HCT116 (cell line): Measurements from ENCODE around the gene DACH2. TPM values are rescaled to one million over a fixed set of nuclear protein-coding genes. Genes with fewer than 3 reads are reported as not detected.

Experiments used
- ATAC-seq: fragments of 200-7000 bp; cut with Tn5 transposase; 2 replicates; pipeline ENCODE4 v1.9.1; 2020; ENCODE audit warnings: mild to moderate bottlenecking, moderate library complexity
- Bru-seq: library from RNA; stranded (reverse); fragments of 400-500 nt; gene quantifications from one replicate; lab custom pipeline; 2021; lab: Mats Ljungman, UMichigan
- BruChase-seq, 2 experiments: library from RNA; stranded (reverse); fragments of 400-500 nt; gene quantifications; one replicate each; lab custom pipeline; 2021; lab: Mats Ljungman, UMichigan
- BruUV-seq: library from RNA; stranded (reverse); fragments of 400-500 nt; replicated peaks from 2 replicates; lab custom pipeline; 2021; lab: Mats Ljungman, UMichigan
- CTCF ChIA-PET: fragments of 300-600 bp; sonication (Branson Sonifier 250); formaldehyde crosslinking; loops from one replicate; lab custom pipeline; 2021; ENCODE audit warnings: antibody characterized with exemption; lab: Charles Lee
- POLR2A ChIA-PET: fragments of 300-600, 350-600 bp; sonication (Branson Sonifier 250); formaldehyde crosslinking; loops from one replicate; lab custom pipeline; 2021; ENCODE audit warnings: antibody characterized with exemption; lab: Charles Lee
- RAD21 ChIA-PET, 2 experiments: fragments of 300-600 bp; sonication (Branson Sonifier 250); formaldehyde crosslinking; loops; one replicate each; lab custom pipeline; 2023; ENCODE audit warnings: low total read pairs in 2 of 2; ENCODE audit not compliant: uncharacterized antibody in 2 of 2, unreplicated experiment in 2 of 2, low non-redundant PET in 1 of 2; lab: Charles Lee
- DNase-seq: peaks from one replicate; pipeline ENCODE4 v3.0.0-alpha.2; 2010; ENCODE audit warnings: low read depth, low spot score
- H2AFZ ChIP-seq: fragments of 200-600 bp; shearing (Covaris generic), sonication (generic); 2 replicates; pipeline ENCODE4 v1.6.1; 2017; ENCODE audit warnings: low read depth, mixed run types, mixed read lengths, antibody characterized with exemption, low read length; ENCODE audit not compliant: poor library complexity, severe bottlenecking
- H3K27ac ChIP-seq: 2 replicates; pipeline ENCODE4 v1.5.1; 2012; ENCODE audit warnings: low read depth, low read length
- H3K27me3 ChIP-seq: fragments of 200-600 bp; sonication (generic); 2 replicates; pipeline ENCODE4 v1.6.1; 2016; ENCODE audit warnings: mixed run types, low read length, mixed read lengths; ENCODE audit not compliant: insufficient read depth
- H3K36me3 ChIP-seq, 2 experiments: fragments of 200-500 bp in 1 of 2; fragments of 200-600 bp in 1 of 2; sonication (Bioruptor generic) in 1 of 2; sonication (generic) in 1 of 2; 2 replicates each; pipeline versions ENCODE4 v1.5.1 to v1.6.1; 2014 to 2016; ENCODE audit warnings: low read length in 2 of 2, inconsistent platforms in 1 of 2, mixed read lengths in 1 of 2, mixed run types in 1 of 2; ENCODE audit not compliant: insufficient read depth in 2 of 2, control insufficient read depth in 1 of 2
- H3K4me1 ChIP-seq, 2 experiments: fragments of 200-600 bp in 1 of 2; sonication (generic) in 1 of 2; 2 replicates each; pipeline versions ENCODE4 v1.5.1 to v1.6.1; 2012 to 2017; ENCODE audit warnings: low read length in 2 of 2, inconsistent platforms in 1 of 2, mild to moderate bottlenecking in 1 of 2, mixed read lengths in 1 of 2, mixed run types in 1 of 2, moderate library complexity in 1 of 2; ENCODE audit not compliant: insufficient read depth in 2 of 2, control insufficient read depth in 1 of 2
- H3K4me2 ChIP-seq: fragments of 200-600 bp; sonication (generic); 2 replicates; pipeline ENCODE4 v1.6.1; 2017; ENCODE audit warnings: mixed run types, low read length, mixed read lengths
- H3K4me3 ChIP-seq, 2 experiments: fragments of 200-600 bp in 1 of 2; sonication (generic) in 1 of 2; replicated peaks in 1 of 2; 2 replicates each; pipeline ENCODE4 v1.5.1; 2011 to 2016; ENCODE audit warnings: low read length in 2 of 2, control low read depth in 1 of 2, low read depth in 1 of 2, mild to moderate bottlenecking in 1 of 2, mixed read lengths in 1 of 2, mixed run types in 1 of 2
- H3K79me2 ChIP-seq: fragments of 200-600 bp; sonication (generic); 2 replicates; pipeline ENCODE4 v1.6.1; 2017; ENCODE audit warnings: mild to moderate bottlenecking, mixed run types, low read length, moderate library complexity, mixed read lengths; ENCODE audit not compliant: insufficient read depth
- H3K9ac ChIP-seq: fragments of 200-600 bp; sonication (generic); 2 replicates; pipeline ENCODE4 v1.6.1; 2016; ENCODE audit warnings: low read length, mixed read lengths
- H3K9me2 ChIP-seq: fragments of 200-600 bp; sonication (generic), shearing (Covaris generic); 2 replicates; pipeline ENCODE4 v1.6.1; 2017; ENCODE audit warnings: mixed run types, mild to moderate bottlenecking, moderate library complexity; ENCODE audit not compliant: insufficient read depth
- H3K9me3 ChIP-seq, 2 experiments: fragments of 200-500 bp in 1 of 2; fragments of 200-600 bp in 1 of 2; sonication (Bioruptor generic) in 1 of 2; sonication (generic) in 1 of 2; 2 replicates each; pipeline ENCODE4 v1.6.1; 2014 to 2017; ENCODE audit warnings: low read length in 2 of 2, mixed read lengths in 2 of 2, inconsistent platforms in 1 of 2, low read depth in 1 of 2, mild to moderate bottlenecking in 1 of 2, mixed run types in 1 of 2, moderate library complexity in 1 of 2; ENCODE audit not compliant: control insufficient read depth in 1 of 2, insufficient read depth in 1 of 2
- H4K20me1 ChIP-seq: fragments of 200-600 bp; sonication (generic), shearing (Covaris generic); 2 replicates; pipeline ENCODE4 v1.6.1; 2017; ENCODE audit warnings: mixed run types, mild to moderate bottlenecking, moderate library complexity; ENCODE audit not compliant: insufficient read depth
- CBX3 ChIP-seq: IDR thresholded peaks from 2 replicates; pipeline ENCODE4 v1.6.1; 2012; ENCODE audit warnings: low read depth
- CEBPB ChIP-seq: IDR thresholded peaks from 2 replicates; pipeline ENCODE4 v1.6.1; 2012; ENCODE audit warnings: low read depth
- ELF1 ChIP-seq: IDR thresholded peaks from 2 replicates; pipeline ENCODE4 v1.6.1; 2012; ENCODE audit warnings: low read depth, borderline replicate concordance
- POLR2A ChIP-seq: IDR thresholded peaks from 2 replicates; pipeline ENCODE4 v1.7.0; 2011; ENCODE audit warnings: borderline replicate concordance; ENCODE audit not compliant: insufficient read depth, insufficient read length; ENCODE audit errors: extremely low read depth
- POLR2AphosphoS5 ChIP-seq: IDR thresholded peaks from 2 replicates; pipeline ENCODE4 v1.6.1; 2011; ENCODE audit warnings: mild to moderate bottlenecking, low read depth, low read length, moderate library complexity
- RAD21 ChIP-seq: IDR thresholded peaks from 2 replicates; pipeline ENCODE4 v1.6.1; 2012; ENCODE audit warnings: low read depth, mild to moderate bottlenecking
- SIN3A ChIP-seq: IDR thresholded peaks from 2 replicates; pipeline ENCODE4 v1.6.1; 2012; ENCODE audit warnings: low read depth
- SP1 ChIP-seq: IDR thresholded peaks from 2 replicates; pipeline ENCODE4 v1.6.1; 2012; ENCODE audit warnings: low read depth
- TCF7L2 ChIP-seq: IDR thresholded peaks from 2 replicates; pipeline ENCODE4 v1.7.0; 2011; ENCODE audit warnings: borderline replicate concordance, inconsistent platforms; ENCODE audit not compliant: insufficient read depth, insufficient read length; ENCODE audit errors: extremely low read depth
- YY1 ChIP-seq: IDR thresholded peaks from 2 replicates; pipeline ENCODE4 v1.6.1; 2011; ENCODE audit warnings: low read length, low read depth, moderate library complexity, mild to moderate bottlenecking; ENCODE audit not compliant: insufficient replicate concordance; ENCODE audit errors: extremely low read depth
- intact Hi-C: fragments of 100-400 bp; cut with micrococcal nuclease; formaldehyde crosslinking; loops from 2 replicates; pipeline ENCODE4 v1.10.0; 2022
- long read RNA-seq: library from polyadenylated mRNA; unstranded; transcript quantifications from one replicate; pipeline ENCODE4 v2.0.0, GENCODE V29; 2021; ENCODE audit not compliant: unreplicated experiment
- polyA plus RNA-seq: library from polyadenylated mRNA; unstranded; fragments of >200 nt; gene quantifications from 2 replicates; pipeline ENCODE4 v1.2.1, GENCODE V29; 2012; ENCODE audit warnings: missing spikeins
- total RNA-seq: library from RNA; stranded (reverse); gene quantifications from one replicate; pipeline ENCODE4 v1.2.1, GENCODE V29; 2021; ENCODE audit not compliant: unreplicated experiment
- TF ChIP-seq, protein P1 (sequence below): IDR thresholded peaks from 2 replicates; pipeline ENCODE4 v1.6.1; 2012
- TF ChIP-seq, protein P2 (sequence below): IDR thresholded peaks from 2 replicates; pipeline ENCODE4 v1.6.1; 2012; ENCODE audit warnings: low read depth
- TF ChIP-seq, protein P3 (sequence below), 3 experiments: fragments of 200-600 bp in 1 of 3; sonication (generic) in 1 of 3; IDR thresholded peaks in 2 of 3; conservative IDR thresholded peaks in 1 of 3; 2 replicates each; pipeline ENCODE4 v1.5.1; 2012 to 2017; ENCODE audit warnings: low read depth in 2 of 3, low read length in 2 of 3, antibody characterized with exemption in 1 of 3, borderline replicate concordance in 1 of 3, control low read depth in 1 of 3, mild to moderate bottlenecking in 1 of 3, mixed read lengths in 1 of 3, mixed run types in 1 of 3, moderate library complexity in 1 of 3; ENCODE audit not compliant: insufficient read depth in 1 of 3

The DACH2 gene
- total RNA-seq (not detected), Bru-seq, nascent RNA (percentile 1 among the genes with signal in this experiment), BruChase-seq, experiment 1, labeled RNA remaining after a 6-hour chase (percentile 0 among the genes with signal in this experiment), BruChase-seq, experiment 2, labeled RNA remaining after a 2-hour chase (percentile 1 among the genes with signal in this experiment)
- polyA plus RNA-seq, result not detected in 2 replicates
- long read RNA-seq, result 0 reads

DNA sequence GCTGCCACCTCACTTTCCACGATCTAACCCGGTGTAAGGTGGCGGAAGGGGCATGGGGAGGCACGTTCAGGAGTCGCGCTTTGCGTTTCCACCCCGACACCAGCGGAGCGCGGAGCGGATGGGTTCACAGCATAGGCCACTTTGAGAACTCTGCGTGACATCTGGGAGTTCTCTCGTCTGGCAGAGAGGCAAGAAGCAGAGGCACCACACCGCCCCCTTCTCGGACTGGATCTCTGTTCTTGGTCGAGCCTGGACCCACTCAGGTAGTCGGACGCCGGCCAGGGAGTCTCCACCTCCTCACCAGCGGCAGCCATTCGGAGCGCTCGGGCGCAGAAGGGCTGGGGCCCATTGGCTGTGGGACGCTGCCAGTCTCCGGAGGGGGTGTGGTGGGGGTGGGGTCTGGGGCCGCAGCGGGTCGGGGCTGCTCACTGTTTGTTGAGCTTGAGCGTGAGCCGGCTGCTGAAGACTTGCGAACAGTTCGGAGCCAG, at the start of gene DACH2:
Gene DACH2 (plus strand): TSS at position 428 of the 488 bp plus-strand sequence.
- RAD21 ChIA-PET, result no interaction called here
- no peaks in the 10 kb centered on the region for H3K9me2 ChIP-seq
- H3K36me3 ChIP-seq, result no peaks in the 10 kb centered on the region
- BruUV-seq, result no TSS peak
- TF ChIP-seq POLR2A (no peak), TCF7L2 (no peak), RAD21 (no peak)
- POLR2A ChIA-PET, result no interaction called here
- H3K27ac ChIP-seq, result no peak within 1 kb of the TSS
- CTCF ChIA-PET, result no interaction called here
- H3K9me3 ChIP-seq, result no peaks in the 10 kb centered on the region
- no peak within 1 kb of the TSS for H3K4me3 ChIP-seq
- no peaks in the 10 kb centered on the region for H3K79me2 ChIP-seq
- DNase-seq, result no peak
- no peak within 1 kb of the TSS for H3K4me2 ChIP-seq
- H3K27me3 ChIP-seq, result no peaks in the 10 kb centered on the region
- no peaks in the 10 kb centered on the region for H4K20me1 ChIP-seq
- no peak within 1 kb of the TSS for H2AFZ ChIP-seq
- no peak for ATAC-seq
- H3K4me1 ChIP-seq, result no peaks in the 10 kb centered on the region
- H3K9ac ChIP-seq, result no peak within 1 kb of the TSS
- intact Hi-C loops, result no loop called here

DNA sequence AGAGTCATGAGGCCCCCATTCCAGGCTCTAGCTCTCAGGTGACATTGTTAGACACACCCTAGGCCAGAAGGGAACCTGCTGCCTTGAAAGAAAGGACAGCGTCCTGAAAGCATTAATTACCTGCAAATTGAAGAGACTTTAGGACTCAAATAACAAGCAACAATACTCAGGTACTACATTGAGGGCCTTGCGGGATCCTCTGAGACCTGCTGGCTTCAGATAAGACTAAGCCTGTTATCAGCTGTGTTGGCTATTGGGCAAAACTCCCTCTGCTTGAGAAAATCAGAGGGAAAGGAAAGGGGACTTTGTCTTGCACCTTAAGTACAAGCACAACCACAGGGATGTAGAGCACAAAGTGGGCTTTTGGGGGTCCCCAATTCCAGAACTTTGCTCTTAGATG, 45.9 kb upstream of the DACH2 start:
- intact Hi-C loops, result no loop called here
- POLR2A ChIA-PET, result no interaction called here
- DNase-seq (no peak), ATAC-seq (no peak)
- BruUV-seq, result no TSS peak
- H3K9ac ChIP-seq, result no peak overlapping the region
- H3K9me3 ChIP-seq, result no peaks in the 10 kb centered on the region
- RAD21 ChIA-PET, result no interaction called here
- TF ChIP-seq, protein P1, sequence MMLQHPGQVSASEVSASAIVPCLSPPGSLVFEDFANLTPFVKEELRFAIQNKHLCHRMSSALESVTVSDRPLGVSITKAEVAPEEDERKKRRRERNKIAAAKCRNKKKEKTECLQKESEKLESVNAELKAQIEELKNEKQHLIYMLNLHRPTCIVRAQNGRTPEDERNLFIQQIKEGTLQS, result no peak
- TF ChIP-seq SIN3A (no peak), CBX3 (no peak), ELF1 (no peak), SP1 (no peak), CEBPB (no peak), POLR2AphosphoS5 (no peak), YY1 (no peak)
- TF ChIP-seq, protein P2, sequence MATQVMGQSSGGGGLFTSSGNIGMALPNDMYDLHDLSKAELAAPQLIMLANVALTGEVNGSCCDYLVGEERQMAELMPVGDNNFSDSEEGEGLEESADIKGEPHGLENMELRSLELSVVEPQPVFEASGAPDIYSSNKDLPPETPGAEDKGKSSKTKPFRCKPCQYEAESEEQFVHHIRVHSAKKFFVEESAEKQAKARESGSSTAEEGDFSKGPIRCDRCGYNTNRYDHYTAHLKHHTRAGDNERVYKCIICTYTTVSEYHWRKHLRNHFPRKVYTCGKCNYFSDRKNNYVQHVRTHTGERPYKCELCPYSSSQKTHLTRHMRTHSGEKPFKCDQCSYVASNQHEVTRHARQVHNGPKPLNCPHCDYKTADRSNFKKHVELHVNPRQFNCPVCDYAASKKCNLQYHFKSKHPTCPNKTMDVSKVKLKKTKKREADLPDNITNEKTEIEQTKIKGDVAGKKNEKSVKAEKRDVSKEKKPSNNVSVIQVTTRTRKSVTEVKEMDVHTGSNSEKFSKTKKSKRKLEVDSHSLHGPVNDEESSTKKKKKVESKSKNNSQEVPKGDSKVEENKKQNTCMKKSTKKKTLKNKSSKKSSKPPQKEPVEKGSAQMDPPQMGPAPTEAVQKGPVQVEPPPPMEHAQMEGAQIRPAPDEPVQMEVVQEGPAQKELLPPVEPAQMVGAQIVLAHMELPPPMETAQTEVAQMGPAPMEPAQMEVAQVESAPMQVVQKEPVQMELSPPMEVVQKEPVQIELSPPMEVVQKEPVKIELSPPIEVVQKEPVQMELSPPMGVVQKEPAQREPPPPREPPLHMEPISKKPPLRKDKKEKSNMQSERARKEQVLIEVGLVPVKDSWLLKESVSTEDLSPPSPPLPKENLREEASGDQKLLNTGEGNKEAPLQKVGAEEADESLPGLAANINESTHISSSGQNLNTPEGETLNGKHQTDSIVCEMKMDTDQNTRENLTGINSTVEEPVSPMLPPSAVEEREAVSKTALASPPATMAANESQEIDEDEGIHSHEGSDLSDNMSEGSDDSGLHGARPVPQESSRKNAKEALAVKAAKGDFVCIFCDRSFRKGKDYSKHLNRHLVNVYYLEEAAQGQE, result no peak
- TF ChIP-seq, protein P3, sequence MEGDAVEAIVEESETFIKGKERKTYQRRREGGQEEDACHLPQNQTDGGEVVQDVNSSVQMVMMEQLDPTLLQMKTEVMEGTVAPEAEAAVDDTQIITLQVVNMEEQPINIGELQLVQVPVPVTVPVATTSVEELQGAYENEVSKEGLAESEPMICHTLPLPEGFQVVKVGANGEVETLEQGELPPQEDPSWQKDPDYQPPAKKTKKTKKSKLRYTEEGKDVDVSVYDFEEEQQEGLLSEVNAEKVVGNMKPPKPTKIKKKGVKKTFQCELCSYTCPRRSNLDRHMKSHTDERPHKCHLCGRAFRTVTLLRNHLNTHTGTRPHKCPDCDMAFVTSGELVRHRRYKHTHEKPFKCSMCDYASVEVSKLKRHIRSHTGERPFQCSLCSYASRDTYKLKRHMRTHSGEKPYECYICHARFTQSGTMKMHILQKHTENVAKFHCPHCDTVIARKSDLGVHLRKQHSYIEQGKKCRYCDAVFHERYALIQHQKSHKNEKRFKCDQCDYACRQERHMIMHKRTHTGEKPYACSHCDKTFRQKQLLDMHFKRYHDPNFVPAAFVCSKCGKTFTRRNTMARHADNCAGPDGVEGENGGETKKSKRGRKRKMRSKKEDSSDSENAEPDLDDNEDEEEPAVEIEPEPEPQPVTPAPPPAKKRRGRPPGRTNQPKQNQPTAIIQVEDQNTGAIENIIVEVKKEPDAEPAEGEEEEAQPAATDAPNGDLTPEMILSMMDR (IDR thresholded peaks at IDR 0.05 in 2 of 3, conservative IDR thresholded peaks at IDR 0.05 in 1 of 3; ENCODE audit: borderline replicate concordance in 1 of 3, insufficient read depth in 1 of 3, low read depth in 2 of 3, low read length in 2 of 3), result no peak
- H3K27me3 ChIP-seq, result no peaks in the 10 kb centered on the region
- H3K79me2 ChIP-seq, result no peaks in the 10 kb centered on the region
- H3K4me1 ChIP-seq, result no peaks in the 10 kb centered on the region
- H3K9me2 ChIP-seq, result no peaks in the 10 kb centered on the region
- no peaks in the 10 kb centered on the region for H3K36me3 ChIP-seq
- no peaks in the 10 kb centered on the region for H4K20me1 ChIP-seq
- H3K4me3 ChIP-seq, result no peak overlapping the region
- no peak overlapping the region for H3K4me2 ChIP-seq
- CTCF ChIA-PET, result no interaction called here
- no peak overlapping the region for H3K27ac ChIP-seq
- H2AFZ ChIP-seq, result no peak overlapping the region
